ENCODE data around the gene WDR7. TPM values are rescaled to one million over a fixed set of nuclear protein-coding genes. Genes with fewer than 3 reads are reported as not detected.

Gene WDR7
- total and polyA plus RNA-seq, 2 of the 4 experiments (the other 2 are of a cell fraction), result 3.7 to 23.3 TPM

GRCh38 chr18:56903686-56904085 is 252.5 kb downstream of the WDR7 start:
- Histone ChIP-seq H4K91ac (ENCODE audit: insufficient read depth, low read depth, low read length) (no peak overlapping the region), H3K4me1 (ENCODE audit: control insufficient read depth, insufficient read depth, low read length) (no peaks in the 10 kb centered on the region), H3K9me1 (ENCODE audit: insufficient read depth, low read length) (no peaks in the 10 kb centered on the region), H4K5ac (ENCODE audit: low read depth, low read length) (no peak overlapping the region), H3K14ac (replicated peaks; ENCODE audit: low read depth, low read length) (no peak overlapping the region), H3K4ac (ENCODE audit: low read depth, low read length) (no peak overlapping the region), H3K56ac (ENCODE audit: extremely low read depth, insufficient read depth, low read length) (no peak overlapping the region), H3K18ac (ENCODE audit: low read depth, low read length) (no peak overlapping the region), H3K79me1 (ENCODE audit: low read depth in 1 of 2, low read length in 2 of 2) (no peaks in the 10 kb centered on the region), H2AK5ac (ENCODE audit: low read depth, low read length) (no peak overlapping the region), H4K20me1 (ENCODE audit: insufficient read depth, low read length) (no peaks in the 10 kb centered on the region), H2BK15ac (ENCODE audit: low read depth, low read length) (no peak overlapping the region), H2BK5ac (ENCODE audit: low read depth, low read length, poor library complexity, severe bottlenecking) (no peak overlapping the region), H3K4me2 (ENCODE audit: low read depth, low read length) (no peak overlapping the region), H3K36me3 (ENCODE audit: control insufficient read depth, insufficient read depth, low read length) (no peaks in the 10 kb centered on the region), H2BK20ac (ENCODE audit: low read depth, low read length) (no peak overlapping the region), H3K4me3 (ENCODE audit: insufficient read depth, low read depth, low read length) (no peak overlapping the region), H2BK120ac (ENCODE audit: low read depth, low read length) (no peak overlapping the region), H3K27me3 (ENCODE audit: control insufficient read depth, insufficient read depth, low read length) (no peaks in the 10 kb centered on the region), H3K9me3 (ENCODE audit: control insufficient read depth, insufficient read depth, low read length) (no peaks in the 10 kb centered on the region), H2AK9ac (replicated peaks; ENCODE audit: low read depth, low read length, poor library complexity) (no peak overlapping the region), H3K27ac (ENCODE audit: insufficient read depth, low read length) (no peak overlapping the region), H4K8ac (ENCODE audit: low read depth in 2 of 2, low read length in 2 of 2) (no peak overlapping the region), H3K23ac (ENCODE audit: low read depth, low read length) (no peak overlapping the region), H3K9ac (ENCODE audit: low read depth, low read length) (no peak overlapping the region), H2AFZ (replicated peaks; ENCODE audit: low read length, poor library complexity) (no peak overlapping the region)
- intact Hi-C loops (cut with micrococcal nuclease), result no loop called here
- TF ChIP-seq FOS (IDR thresholded peaks at IDR 0.05; ENCODE audit: low read depth, low read length) (no peak), BHLHE40 (IDR thresholded peaks at IDR 0.05; ENCODE audit: low read depth, low read length) (no peak), SMC3 (IDR thresholded peaks at IDR 0.05; ENCODE audit: low read depth, low read length) (no peak), USF2 (IDR thresholded peaks at IDR 0.05; ENCODE audit: low read depth, low read length) (no peak), MAZ (IDR thresholded peaks at IDR 0.05; ENCODE audit: borderline replicate concordance, low read depth, low read length) (no peak), CTCF (conservative IDR thresholded peaks at IDR 0.05; ENCODE audit: low read depth, low read length) (no peak), RFX5 (IDR thresholded peaks at IDR 0.05; ENCODE audit: low read depth, low read length) (no peak), ELK1 (IDR thresholded peaks at IDR 0.05; ENCODE audit: borderline replicate concordance, low read depth, low read length) (no peak), MAFK (IDR thresholded peaks at IDR 0.05; ENCODE audit: low read depth, low read length) (no peak)
- DNase-seq, result no peak
- no CpG with 5 or more reads among the region's 2 CpGs for WGBS, 2 experiments (ENCODE audit: extremely low coverage in 2 of 2, insufficient read length in 1 of 2)
- dilution Hi-C loops (cut with HindIII; ENCODE audit: low sequenced_read_pairs, unreplicated experiment), result no loop called here
- in situ Hi-C loops (cut with MboI; ENCODE audit: low sequenced_read_pairs), result no loop called here
- CTCF ChIA-PET, result no interaction called here
- BruUV-seq (replicated peaks), result no TSS peak
- POLR2A ChIA-PET (ENCODE audit: unreplicated experiment), result no interaction called here
- no peak for ATAC-seq (ENCODE audit: low read depth)
